H9 (cell line): ENCODE data around the gene WDR77. TPM values are rescaled to one million over a fixed set of nuclear protein-coding genes. Genes with fewer than 3 reads are reported as not detected.

Experiments
- DNase-seq: peaks from one replicate; pipeline ENCODE4 v3.0.0-alpha.2; 2017
- H2AFZ ChIP-seq: one replicate; pipeline ENCODE4 v1.6.1; 2013; ENCODE audit warnings: mild to moderate bottlenecking, low read length, control low read depth, moderate library complexity
- H2AK5ac ChIP-seq: 2 replicates; pipeline ENCODE4 v1.6.1; 2013; ENCODE audit warnings: low read length, control low read depth, mixed read lengths; ENCODE audit not compliant: insufficient read length
- H2BK120ac ChIP-seq: one replicate; pipeline ENCODE4 v1.6.1; 2013; ENCODE audit warnings: low read depth, mild to moderate bottlenecking, low read length, control low read depth, inconsistent platforms; ENCODE audit not compliant: poor library complexity, severe bottlenecking
- H2BK12ac ChIP-seq: 2 replicates; pipeline ENCODE4 v1.6.1; 2013; ENCODE audit warnings: low read length, control low read depth, mixed read lengths, low read depth; ENCODE audit not compliant: insufficient read length
- H2BK15ac ChIP-seq: 2 replicates; pipeline ENCODE4 v1.6.1; 2013; ENCODE audit warnings: low read depth, low read length, control low read depth
- H2BK20ac ChIP-seq: one replicate; pipeline ENCODE4 v1.6.1; 2013; ENCODE audit warnings: low read depth, mild to moderate bottlenecking, low read length, control low read depth, inconsistent platforms; ENCODE audit not compliant: poor library complexity, severe bottlenecking
- H2BK5ac ChIP-seq: 2 replicates; pipeline ENCODE4 v1.6.1; 2013; ENCODE audit warnings: low read length, control low read depth, mixed read lengths; ENCODE audit not compliant: insufficient read length
- H3K14ac ChIP-seq: 2 replicates; pipeline ENCODE4 v1.6.1; 2013; ENCODE audit warnings: low read length, control low read depth; ENCODE audit not compliant: insufficient read depth
- H3K18ac ChIP-seq: 2 replicates; pipeline ENCODE4 v1.6.1; 2013; ENCODE audit warnings: low read depth, mild to moderate bottlenecking, mixed read lengths, low read length, control low read depth; ENCODE audit not compliant: insufficient read length
- H3K23ac ChIP-seq: 2 replicates; pipeline ENCODE4 v1.6.1; 2013; ENCODE audit warnings: low read length, control low read depth, mixed read lengths, low read depth; ENCODE audit not compliant: insufficient read length
- H3K23me2 ChIP-seq: 2 replicates; pipeline ENCODE4 v1.6.1; 2013; ENCODE audit warnings: low read depth, mild to moderate bottlenecking, mixed read lengths, low read length, control low read depth; ENCODE audit not compliant: insufficient read length, poor library complexity, severe bottlenecking
- H3K27ac ChIP-seq: 2 replicates; pipeline ENCODE4 v1.5.1; 2013; ENCODE audit warnings: low read length, control low read depth, mixed read lengths, low read depth; ENCODE audit not compliant: insufficient read length
- H3K27me3 ChIP-seq: 2 replicates; pipeline ENCODE4 v1.6.1; 2013; ENCODE audit warnings: low read length, control low read depth, inconsistent platforms; ENCODE audit not compliant: insufficient read depth
- H3K4ac ChIP-seq: 2 replicates; pipeline ENCODE4 v1.6.1; 2013; ENCODE audit warnings: low read depth, mild to moderate bottlenecking, control low read depth, inconsistent platforms, low read length, moderate library complexity
- H3K4me1 ChIP-seq: 2 replicates; pipeline ENCODE4 v1.6.1; 2013; ENCODE audit warnings: low read length, control low read depth, inconsistent platforms; ENCODE audit not compliant: insufficient read depth
- H3K4me2 ChIP-seq: 2 replicates; pipeline ENCODE4 v1.6.1; 2013; ENCODE audit warnings: low read length, control low read depth, mixed read lengths; ENCODE audit not compliant: insufficient read length, insufficient read depth
- H3K56ac ChIP-seq: 2 replicates; pipeline ENCODE4 v1.6.1; 2013; ENCODE audit warnings: low read depth, mild to moderate bottlenecking, mixed read lengths, low read length, control low read depth; ENCODE audit not compliant: insufficient read length
- H3K79me1 ChIP-seq: 2 replicates; pipeline ENCODE4 v1.6.1; 2013; ENCODE audit warnings: low read depth, mild to moderate bottlenecking, moderate library complexity, low read length, control low read depth, inconsistent platforms; ENCODE audit not compliant: insufficient read depth, poor library complexity, severe bottlenecking
- H3K79me2 ChIP-seq: 2 replicates; pipeline ENCODE4 v1.6.1; 2013; ENCODE audit warnings: low read length, control low read depth, inconsistent platforms; ENCODE audit not compliant: insufficient read depth
- H3K9ac ChIP-seq: 2 replicates; pipeline ENCODE4 v1.6.1; 2013; ENCODE audit warnings: low read length, control low read depth, mixed read lengths; ENCODE audit not compliant: insufficient read length; ENCODE audit errors: extremely low read depth
- H3K9me3 ChIP-seq: one replicate; pipeline ENCODE4 v1.6.1; 2013; ENCODE audit warnings: low read depth, low read length, inconsistent platforms; ENCODE audit not compliant: control insufficient read depth
- H3T11ph ChIP-seq: one replicate; pipeline ENCODE4 v1.6.1; 2013; ENCODE audit warnings: mild to moderate bottlenecking, low read length, control low read depth, inconsistent platforms
- H4K20me1 ChIP-seq: one replicate; pipeline ENCODE4 v1.6.1; 2013; ENCODE audit not compliant: control insufficient read depth, insufficient read length, insufficient read depth
- H4K5ac ChIP-seq: 2 replicates; pipeline ENCODE4 v1.6.1; 2013; ENCODE audit warnings: low read depth, mild to moderate bottlenecking, mixed read lengths, low read length, control low read depth; ENCODE audit not compliant: insufficient read length
- H4K8ac ChIP-seq: replicated peaks from 2 replicates; pipeline ENCODE4 v1.6.1; 2013; ENCODE audit warnings: low read length, control low read depth, mixed read lengths, low read depth; ENCODE audit not compliant: insufficient read length
- H4K91ac ChIP-seq: 2 replicates; pipeline ENCODE4 v1.6.1; 2013; ENCODE audit warnings: low read depth, mild to moderate bottlenecking, moderate library complexity, mixed read lengths, low read length, control low read depth; ENCODE audit not compliant: insufficient read length
- H3K27ac Mint-ChIP-seq, 3 experiments: 2 replicates in 2 of 3; 3 replicates in 1 of 3; pipeline ENCODE4 v1.8.0; 2020 to 2021; ENCODE audit warnings: mixed read lengths in 3 of 3, mild to moderate bottlenecking in 1 of 3, moderate library complexity in 1 of 3
- H3K27me3 Mint-ChIP-seq: 2 replicates; pipeline ENCODE4 v1.8.0; 2021; ENCODE audit warnings: low read depth, mild to moderate bottlenecking, moderate library complexity, mixed read lengths
- H3K36me3 Mint-ChIP-seq, 3 experiments: 2 replicates in 2 of 3; 3 replicates in 1 of 3; pipeline ENCODE4 v1.8.0; 2020 to 2021; ENCODE audit warnings: low read depth in 3 of 3, mixed read lengths in 3 of 3; ENCODE audit not compliant: insufficient read depth in 1 of 3
- H3K4me1 Mint-ChIP-seq, 2 experiments: 2 replicates each; pipeline ENCODE4 v1.8.0; 2020; ENCODE audit warnings: mixed read lengths in 2 of 2
- H3K4me3 Mint-ChIP-seq, 2 experiments: 2 replicates in 1 of 2; 3 replicates in 1 of 2; pipeline ENCODE4 v1.8.0; 2020 to 2021; ENCODE audit warnings: mild to moderate bottlenecking in 2 of 2, mixed read lengths in 2 of 2, moderate library complexity in 1 of 2
- H3K9me3 Mint-ChIP-seq, 2 experiments: 2 replicates in 1 of 2; 3 replicates in 1 of 2; pipeline ENCODE4 v1.8.0; 2020; ENCODE audit warnings: mild to moderate bottlenecking in 2 of 2, mixed read lengths in 2 of 2, moderate library complexity in 1 of 2
- CTCF ChIP-seq: fragments of 200-600 bp; sonication (generic); conservative IDR thresholded peaks from 3 replicates; pipeline ENCODE4 v1.8.0; 2021; ENCODE audit warnings: antibody characterized with exemption, mild to moderate bottlenecking
- WGBS: extraction: QIAGEN DNeasy Blood & Tissue Kit; methylation state at CpG from one replicate; pipeline ENCODE4 v1.1.7; 2013; ENCODE audit warnings: missing lambda C conversion rate, low lambda C conversion rate, mixed read lengths; ENCODE audit not compliant: insufficient read length; ENCODE audit errors: extremely low coverage; 5-methylcytosine and 5-hydroxymethylcytosine counted together
- total RNA-seq: library from RNA; stranded (reverse); gene quantifications from 2 replicates; pipeline ENCODE4 v1.2.1, GENCODE V29; 2021

Gene WDR77
- total RNA-seq, 1 experiment from 2014 or later: 70.9 TPM

DNA sequence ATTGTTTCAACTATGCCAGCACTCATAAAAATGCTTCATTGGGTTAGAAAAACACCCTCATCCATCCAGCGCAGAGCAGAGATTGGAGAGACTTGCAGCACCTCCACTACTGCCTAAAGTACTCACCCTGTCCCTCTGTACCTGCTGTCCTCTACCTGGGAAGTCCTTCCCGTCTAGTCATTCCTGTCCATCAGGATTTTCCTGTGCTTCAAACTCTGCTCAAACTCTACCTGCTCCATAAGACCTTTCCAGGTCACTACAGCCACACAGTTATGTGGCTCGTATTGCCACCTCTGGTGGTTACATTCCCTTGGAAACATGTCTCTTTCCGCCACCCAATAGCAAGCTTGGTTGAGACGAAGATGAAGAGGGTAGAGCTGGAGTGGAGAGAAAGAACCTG, 28.7 kb downstream of the WDR77 start:
- no peak overlapping the region for H2BK15ac ChIP-seq
- no peaks in the 10 kb centered on the region for H3K79me2 ChIP-seq
- no peaks in the 10 kb centered on the region for H3K4me1 ChIP-seq
- no peak overlapping the region for H3K23ac ChIP-seq
- H3K9ac ChIP-seq: no peak overlapping the region
- H4K91ac ChIP-seq: no peak overlapping the region
- H2AFZ ChIP-seq: no peak overlapping the region
- no peak overlapping the region for H3K18ac ChIP-seq
- H3K4me2 ChIP-seq: no peak overlapping the region
- DNase-seq: no peak
- H3K79me1 ChIP-seq: no peaks in the 10 kb centered on the region
- H2BK20ac ChIP-seq: no peak overlapping the region
- H3K27me3 ChIP-seq: no peaks in the 10 kb centered on the region
- peaks cover 6% of the 10 kb centered on the region for H3K27me3 Mint-ChIP-seq
- H3K4ac ChIP-seq: no peak overlapping the region
- no CpG with 5 or more reads among the region's 5 CpGs for WGBS
- no peaks in the 10 kb centered on the region for H3K23me2 ChIP-seq
- TF ChIP-seq CTCF: no peak
- H2AK5ac ChIP-seq: no peak overlapping the region
- no peak overlapping the region for H3K27ac Mint-ChIP-seq
- no peaks in the 10 kb centered on the region for H3K9me3 ChIP-seq
- no peak overlapping the region for H4K5ac ChIP-seq
- no peak overlapping the region for H2BK12ac ChIP-seq
- no peak overlapping the region for H3K4me3 Mint-ChIP-seq
- H3K4me1 Mint-ChIP-seq: peaks cover 3 to 7% of the 10 kb centered on the region in 2 experiments
- no peak overlapping the region for H3K27ac ChIP-seq
- no peak overlapping the region for H2BK120ac ChIP-seq
- no peaks in the 10 kb centered on the region for H4K20me1 ChIP-seq
- H3K36me3 Mint-ChIP-seq: no peaks in the 10 kb centered on the region
- no peak overlapping the region for H2BK5ac ChIP-seq
- no peak overlapping the region for H4K8ac ChIP-seq
- H3T11ph ChIP-seq: no peak overlapping the region
- H3K14ac ChIP-seq: no peak overlapping the region
- H3K9me3 Mint-ChIP-seq: no peaks in the 10 kb centered on the region
- no peak overlapping the region for H3K56ac ChIP-seq
